Smooth muscle cell (in vitro differentiated cells): Measurements from ENCODE around the gene NKPD1. TPM values are rescaled to one million over a fixed set of nuclear protein-coding genes. Genes with fewer than 3 reads are reported as not detected.

Experiments
- DNase-seq: peaks from one replicate; lab custom pipeline; 2025; ENCODE audit not compliant: unreplicated experiment; lab: John Stamatoyannopoulos, UW
- H2AFZ ChIP-seq: fragments of 200-600 bp; sonication (generic); 2 replicates; pipeline ENCODE4 v1.6.0; 2016; ENCODE audit warnings: antibody characterized with exemption, low read depth, mild to moderate bottlenecking
- H3F3A ChIP-seq: fragments of 200-600 bp; sonication (generic); 2 replicates; pipeline ENCODE4 v1.6.0; 2017; ENCODE audit warnings: antibody characterized with exemption, low read depth
- H3K27ac ChIP-seq: fragments of 200-600 bp; sonication (generic); 2 replicates; pipeline ENCODE4 v1.5.1; 2016; ENCODE audit warnings: low read depth, mild to moderate bottlenecking
- H3K27me3 ChIP-seq: fragments of 200-600 bp; sonication (generic); 2 replicates; pipeline ENCODE4 v1.6.1; 2016; ENCODE audit warnings: low read depth, mild to moderate bottlenecking
- H3K36me3 ChIP-seq: fragments of 200-600 bp; sonication (generic); 2 replicates; pipeline ENCODE4 v1.5.1; 2016; ENCODE audit warnings: low read depth
- H3K4me1 ChIP-seq: fragments of 200-600 bp; sonication (generic); 2 replicates; pipeline ENCODE4 v1.5.1; 2016; ENCODE audit warnings: low read depth
- H3K4me2 ChIP-seq: fragments of 200-600 bp; sonication (generic); 2 replicates; pipeline ENCODE4 v1.6.0; 2016; ENCODE audit warnings: mild to moderate bottlenecking
- H3K4me3 ChIP-seq: fragments of 200-600 bp; sonication (generic); 2 replicates; pipeline ENCODE4 v1.5.1; 2016; ENCODE audit warnings: mild to moderate bottlenecking
- H3K79me2 ChIP-seq: fragments of 200-600 bp; sonication (generic); 2 replicates; pipeline ENCODE4 v1.6.0; 2016; ENCODE audit warnings: low read depth, mild to moderate bottlenecking
- H3K9ac ChIP-seq: fragments of 200-600 bp; sonication (generic); 2 replicates; pipeline ENCODE4 v1.6.0; 2016; ENCODE audit warnings: low read depth
- H3K9me3 ChIP-seq: fragments of 200-600 bp; sonication (generic); replicated peaks from 2 replicates; pipeline ENCODE4 v1.5.1; 2016; ENCODE audit warnings: low read depth
- H4K20me1 ChIP-seq: fragments of 200-600 bp; sonication (generic); 2 replicates; pipeline ENCODE4 v1.6.0; 2016; ENCODE audit warnings: low read depth
- CTCF ChIP-seq: fragments of 200-600 bp; sonication (generic); IDR thresholded peaks from 2 replicates; pipeline ENCODE4 v1.5.1; 2017; ENCODE audit warnings: borderline replicate concordance, mild to moderate bottlenecking, antibody characterized with exemption; ENCODE audit not compliant: insufficient read depth, poor library complexity, severe bottlenecking
- WGBS: methylation state at CpG from one replicate; pipeline ENCODE4 v1.1.7; 2016; ENCODE audit warnings: low lambda C conversion rate; 5-methylcytosine and 5-hydroxymethylcytosine counted together
- polyA plus RNA-seq: library from polyadenylated mRNA; unstranded; fragments of >200 nt; fragmentation: Nextera tagmentation; extraction: Ambion mirVana; gene quantifications from 2 replicates; pipeline ENCODE4 v1.2.1, GENCODE V29; 2016
- total RNA-seq: library from RNA; depleted of rRNA; stranded (reverse); fragments of >200 nt; gene quantifications from 2 replicates; pipeline ENCODE4 v1.2.3, GENCODE V29; 2014

NKPD1 gene
- total and polyA plus RNA-seq, 2 experiments from 2014 or later = 0.13 to 1.6 TPM

- TF ChIP-seq CTCF = peak; percentile 50
- H3K27me3 ChIP-seq = no peaks in the 10 kb centered on the region
- no peak for DNase-seq
- no peaks in the 10 kb centered on the region for H3F3A ChIP-seq
- no peaks in the 10 kb centered on the region for H4K20me1 ChIP-seq
- H3K27ac ChIP-seq = no peak overlapping the region
- H3K4me2 ChIP-seq = no peak overlapping the region
- H3K4me3 ChIP-seq = no peak overlapping the region
- no peaks in the 10 kb centered on the region for H3K9me3 ChIP-seq
- no peak overlapping the region for H3K9ac ChIP-seq
- no peak overlapping the region for H2AFZ ChIP-seq
- WGBS = 48% methylated on average over 30 of the region's 32 CpGs
- H3K36me3 ChIP-seq = no peaks in the 10 kb centered on the region
- H3K79me2 ChIP-seq = no peaks in the 10 kb centered on the region
- no peaks in the 10 kb centered on the region for H3K4me1 ChIP-seq
Measured at GRCh38 chr19:45161738-45162607, 1.2 kb upstream of the NKPD1 start.

- Histone ChIP-seq H3K27ac (no peak overlapping the region), H3K4me2 (no peak overlapping the region), H3K36me3 (no peaks in the 10 kb centered on the region), H3K4me1 (no peaks in the 10 kb centered on the region), H3K27me3 (no peaks in the 10 kb centered on the region), H3F3A (no peaks in the 10 kb centered on the region), H3K9me3 (no peaks in the 10 kb centered on the region), H2AFZ (no peak overlapping the region), H3K79me2 (no peaks in the 10 kb centered on the region), H3K9ac (no peak overlapping the region), H4K20me1 (no peaks in the 10 kb centered on the region), H3K4me3 (no peak overlapping the region)
- TF ChIP-seq CTCF = no peak
- 93% methylated on average over 10 of the region's 10 CpGs for WGBS
- DNase-seq = no peak
Measured at GRCh38 chr19:45159971-45160324, 834 bp downstream of the NKPD1 start.

- no peak overlapping the region for H2AFZ ChIP-seq
- H3F3A ChIP-seq = no peaks in the 10 kb centered on the region
- H3K9ac ChIP-seq = no peak overlapping the region
- TF ChIP-seq CTCF = no peak
- peaks cover under 1% of the 10 kb centered on the region for H4K20me1 ChIP-seq
- no peak overlapping the region for H3K4me2 ChIP-seq
- H3K9me3 ChIP-seq = no peaks in the 10 kb centered on the region
- peaks cover under 1% of the 10 kb centered on the region for H3K4me1 ChIP-seq
- H3K36me3 ChIP-seq = no peaks in the 10 kb centered on the region
- no peaks in the 10 kb centered on the region for H3K27me3 ChIP-seq
- no peak overlapping the region for H3K27ac ChIP-seq
- no peak overlapping the region for H3K4me3 ChIP-seq
- DNase-seq = no peak
- no peaks in the 10 kb centered on the region for H3K79me2 ChIP-seq
- WGBS = 95% methylated on average over 10 of the region's 12 CpGs
Measured at GRCh38 chr19:45159210-45159970, 1.4 kb downstream of the NKPD1 start.
